H1 (cell line): Measurements from ENCODE around the gene UBE2V1. TPM values are rescaled to one million over a fixed set of nuclear protein-coding genes. Genes with fewer than 3 reads are reported as not detected.
A peak's percentile ranks its signal among the peaks of the same experiment; 100 is the strongest.

Experiments used
- CTCF ChIA-PET: fragments of 300-600 bp; sonication (Branson Sonifier 250); formaldehyde crosslinking; loops from one replicate; lab custom pipeline; 2021; ENCODE audit not compliant: partially characterized antibody; lab: Charles Lee
- POLR2A ChIA-PET: fragments of 300-600 bp; sonication (Branson Sonifier 250); formaldehyde crosslinking; loops from one replicate; lab custom pipeline; 2021; ENCODE audit warnings: inconsistent platforms; ENCODE audit not compliant: partially characterized antibody; lab: Charles Lee
- DNase-seq, 2 experiments: peaks; one replicate each; pipeline versions ENCODE4 v3.0.0 to v3.0.0-alpha.2; 2010 to 2022; ENCODE audit warnings: low spot score in 2 of 2, low read depth in 1 of 2, mixed read lengths in 1 of 2
- FAIRE-seq: peaks from 2 replicates; lab custom pipeline; 2011; peaks lifted over from hg19 to GRCh38; lab: Jason Lieb, UNC
- H2AFZ ChIP-seq: 2 replicates; pipeline ENCODE4 v1.8.1; 2012; ENCODE audit warnings: low read length, inconsistent platforms
- H2AK5ac ChIP-seq: 2 replicates; pipeline ENCODE4 v1.6.1; 2013; ENCODE audit warnings: low read depth, low read length
- H2BK120ac ChIP-seq: replicated peaks from 2 replicates; pipeline ENCODE3; 2013; ENCODE audit warnings: low read depth, low read length, inconsistent platforms
- H2BK12ac ChIP-seq: 2 replicates; pipeline ENCODE4 v1.6.1; 2013; ENCODE audit warnings: low read depth, low read length
- H2BK15ac ChIP-seq: 2 replicates; pipeline ENCODE4 v1.6.1; 2013; ENCODE audit warnings: low read length
- H2BK20ac ChIP-seq: 2 replicates; pipeline ENCODE4 v1.6.1; 2013; ENCODE audit warnings: low read length
- H2BK5ac ChIP-seq: 2 replicates; pipeline ENCODE4 v1.6.1; 2013; ENCODE audit warnings: low read depth, low read length
- H3K14ac ChIP-seq: 2 replicates; pipeline ENCODE4 v1.6.1; 2013; ENCODE audit warnings: inconsistent platforms; ENCODE audit not compliant: insufficient read length
- H3K18ac ChIP-seq: 2 replicates; pipeline ENCODE4 v1.6.1; 2013; ENCODE audit warnings: low read length; ENCODE audit errors: extremely low read depth
- H3K23ac ChIP-seq: 2 replicates; pipeline ENCODE4 v1.6.1; 2013; ENCODE audit warnings: inconsistent platforms; ENCODE audit not compliant: insufficient read length
- H3K23me2 ChIP-seq: 2 replicates; pipeline ENCODE4 v1.6.1; 2013; ENCODE audit warnings: low read depth, low read length
- H3K27ac ChIP-seq: 2 replicates; pipeline ENCODE4 v1.6.1; 2011; ENCODE audit warnings: low read depth, low read length, inconsistent platforms
- H3K27me3 ChIP-seq, 4 experiments: replicated peaks in 1 of 4; 1 replicate in 1 of 4; 2 replicates in 3 of 4; pipeline versions ENCODE4 v1.6.1 to v1.8.1; 2011 to 2013; ENCODE audit warnings: low read length in 3 of 4, mild to moderate bottlenecking in 3 of 4, inconsistent platforms in 2 of 4, mixed read lengths in 2 of 4, moderate library complexity in 1 of 4; ENCODE audit not compliant: control insufficient read depth in 3 of 4, insufficient read depth in 3 of 4; ENCODE audit errors: extremely low read depth in 1 of 4
- H3K36me3 ChIP-seq, 4 experiments: 2 replicates each; pipeline versions ENCODE4 v1.6.1 to v1.8.1; 2011 to 2013; ENCODE audit warnings: mild to moderate bottlenecking in 4 of 4, low read length in 3 of 4, moderate library complexity in 2 of 4, control low read depth in 1 of 4, inconsistent platforms in 1 of 4; ENCODE audit not compliant: insufficient read depth in 4 of 4, control insufficient read depth in 2 of 4
- H3K4ac ChIP-seq: replicated peaks from 2 replicates; pipeline ENCODE3; 2013; ENCODE audit warnings: low read length, low read depth, mixed read lengths, inconsistent platforms; ENCODE audit not compliant: insufficient read length
- H3K4me1 ChIP-seq, 4 experiments: replicated peaks in 1 of 4; 1 replicate in 1 of 4; 2 replicates in 3 of 4; pipeline versions ENCODE4 v1.6.1 to v1.8.1; 2011 to 2013; ENCODE audit warnings: low read length in 3 of 4, inconsistent platforms in 2 of 4, mixed read lengths in 1 of 4; ENCODE audit not compliant: insufficient read depth in 4 of 4, control insufficient read depth in 3 of 4
- H3K4me2 ChIP-seq, 2 experiments: 2 replicates each; pipeline versions ENCODE4 v1.6.1 to v1.8.1; 2011 to 2013; ENCODE audit warnings: low read depth in 2 of 2, low read length in 2 of 2, control low read depth in 1 of 2, inconsistent platforms in 1 of 2, mild to moderate bottlenecking in 1 of 2; ENCODE audit not compliant: insufficient read depth in 1 of 2
- H3K4me3 ChIP-seq, 4 experiments: fragments of 200-600, 300-600 bp in 1 of 4; sonication (generic), shearing (Covaris generic), sonication (Bioruptor Twin) in 1 of 4; 2 replicates each; pipeline versions ENCODE4 v1.5.1 to v1.8.1; 2011 to 2016; ENCODE audit warnings: low read length in 4 of 4, low read depth in 3 of 4, control low read depth in 2 of 4, inconsistent platforms in 2 of 4, mild to moderate bottlenecking in 2 of 4, mixed read lengths in 1 of 4, moderate library complexity in 1 of 4; ENCODE audit not compliant: insufficient read depth in 2 of 4; ENCODE audit errors: extremely low read depth in 1 of 4
- H3K56ac ChIP-seq: replicated peaks from 2 replicates; pipeline ENCODE3; 2013; ENCODE audit warnings: low read depth, mild to moderate bottlenecking, mixed read lengths, low read length, inconsistent platforms; ENCODE audit not compliant: insufficient read length
- H3K79me1 ChIP-seq: 2 replicates; pipeline ENCODE4 v1.6.1; 2013; ENCODE audit warnings: low read depth, low read length, control low read depth
- H3K79me2 ChIP-seq, 2 experiments: 2 replicates each; pipeline versions ENCODE4 v1.6.1 to v1.8.1; 2012 to 2013; ENCODE audit warnings: low read length in 2 of 2, mild to moderate bottlenecking in 2 of 2, inconsistent platforms in 1 of 2; ENCODE audit not compliant: insufficient read depth in 2 of 2, control insufficient read depth in 1 of 2
- H3K9ac ChIP-seq, 4 experiments: replicated peaks in 1 of 4; 1 replicate in 1 of 4; 2 replicates in 3 of 4; pipeline versions ENCODE4 v1.6.1 to v1.8.1; 2011 to 2013; ENCODE audit warnings: low read depth in 3 of 4, low read length in 3 of 4, control low read depth in 2 of 4, mild to moderate bottlenecking in 2 of 4, moderate library complexity in 2 of 4, inconsistent platforms in 1 of 4; ENCODE audit errors: extremely low read depth in 1 of 4
- H3K9me3 ChIP-seq, 2 experiments: 2 replicates each; pipeline versions ENCODE4 v1.6.1 to v1.8.1; 2012 to 2013; ENCODE audit warnings: mild to moderate bottlenecking in 2 of 2, moderate library complexity in 2 of 2, control low read depth in 1 of 2, inconsistent platforms in 1 of 2, low read depth in 1 of 2, low read length in 1 of 2, mixed read lengths in 1 of 2; ENCODE audit not compliant: insufficient read depth in 2 of 2
- H4K20me1 ChIP-seq, 2 experiments: replicated peaks in 1 of 2; 2 replicates each; pipeline versions ENCODE3 to v1.8.1; 2011 to 2013; ENCODE audit warnings: inconsistent platforms in 2 of 2, low read length in 2 of 2, mild to moderate bottlenecking in 1 of 2; ENCODE audit not compliant: insufficient read depth in 2 of 2, control insufficient read depth in 1 of 2
- H4K5ac ChIP-seq: 2 replicates; pipeline ENCODE4 v1.6.1; 2013; ENCODE audit warnings: low read length, low read depth, mixed read lengths, inconsistent platforms; ENCODE audit not compliant: insufficient read length
- H4K8ac ChIP-seq: 2 replicates; pipeline ENCODE4 v1.8.0; 2013; ENCODE audit warnings: mild to moderate bottlenecking, moderate library complexity, low read length, inconsistent platforms; ENCODE audit not compliant: insufficient read depth; ENCODE audit errors: extremely low read depth
- H4K91ac ChIP-seq: replicated peaks from 2 replicates; pipeline ENCODE3; 2013; ENCODE audit warnings: low read length, mixed read lengths, inconsistent platforms; ENCODE audit not compliant: insufficient read length
- CTCF ChIP-seq, 3 experiments: IDR thresholded peaks; 1 replicate in 2 of 3; 2 replicates in 1 of 3; pipeline versions ENCODE4 v1.5.1 to v1.6.1; 2011; ENCODE audit warnings: low read length in 3 of 3, mild to moderate bottlenecking in 3 of 3, inconsistent platforms in 2 of 3, low read depth in 1 of 3, moderate library complexity in 1 of 3; ENCODE audit not compliant: insufficient read depth in 1 of 3; ENCODE audit errors: control extremely low read depth in 1 of 3
- KDM5A ChIP-seq: fragments of 200-600 bp; IDR thresholded peaks from 2 replicates; pipeline ENCODE4 v1.7.1; 2012; ENCODE audit warnings: mild to moderate bottlenecking, low read length, inconsistent platforms, mixed read lengths
- TEAD4 ChIP-seq: IDR thresholded peaks from 2 replicates; pipeline ENCODE4 v1.6.1; 2012; ENCODE audit warnings: low read depth, low read length, inconsistent platforms, mixed read lengths
- WGBS, 2 experiments: shearing (Covaris generic) in 1 of 2; methylation state at CpG; one replicate each; pipeline versions ENCODE4 v1.1.6 to v1.1.7; 2013 to 2015; ENCODE audit warnings: low lambda C conversion rate in 2 of 2, mixed read lengths in 2 of 2, inconsistent platforms in 1 of 2, low coverage in 1 of 2, missing lambda C conversion rate in 1 of 2; ENCODE audit not compliant: insufficient replicate concordance in 2 of 2, insufficient coverage in 1 of 2, insufficient read length in 1 of 2; ENCODE audit errors: extremely low coverage in 1 of 2, missing lambda C conversion rate in 1 of 2; 5-methylcytosine and 5-hydroxymethylcytosine counted together
- polyA plus RNA-seq, 7 experiments: library from polyadenylated mRNA; depleted of rRNA in 3 of 7; stranded (reverse) in 5 of 7; unstranded in 2 of 7; fragments of >200 nt in 5 of 7; fragments of 200-250 nt in 2 of 7; gene quantifications; 1 replicate in 5 of 7; 2 replicates in 1 of 7; 4 replicates in 1 of 7; pipeline versions ENCODE4 v1.2.1 to v1.2.3, GENCODE V29; 2011 to 2013; ENCODE audit warnings: missing spikeins in 2 of 7, mixed read lengths in 2 of 7
- total RNA-seq: library from RNA; stranded (reverse); fragmentation: NEBNext Ultra II Directional; extraction: Animal tissue kit (Norgen Biotek cat#: 25700); gene quantifications from 2 replicates; pipeline ENCODE4 v1.2.1, GENCODE V29; 2021

Gene UBE2V1
- total and polyA plus RNA-seq, 2 of the 8 experiments (the other 6 are each of a cell fraction or from before 2014, with no cell fraction given) = 141 to 184 TPM

GRCh38 chr20:50153153-50153499 is 40.2 kb upstream of the UBE2V1 start:
- Histone ChIP-seq H3K9ac (peak overlapping the region; percentile 53 to 84 (median 72)), H4K20me1 (peaks cover 4 to 17% of the 10 kb centered on the region in 2 experiments), H2AFZ (no peak overlapping the region; the same call in 1 of the 2 replicates), H3K23me2 (peaks cover 11% of the 10 kb centered on the region; the same call in 1 of the 2 replicates), H3K4me1 (peaks cover 9 to 27% (median 16%) of the 10 kb centered on the region in 4 experiments), H3K4me3 (peak overlapping the region; percentile 61 to 98 (median 86)), H2BK5ac (no peak overlapping the region), H4K91ac (peak overlapping the region; percentile 26), H4K5ac (peak overlapping the region; percentile 76), H3K4ac (no peak overlapping the region), H3K79me1 (peaks cover 18% of the 10 kb centered on the region), H3K9me3 (no peaks in the 10 kb centered on the region), H2BK20ac (no peak overlapping the region), H3K27me3 (peaks cover 0 to 3% (median under 1%) of the 10 kb centered on the region in 4 experiments; a peak in 2 of 7 replicates), H3K14ac (no peak overlapping the region), H3K27ac (no peak overlapping the region; the same call in 1 of the 2 replicates), H3K56ac (peak overlapping the region; percentile 66), H3K4me2 (peak overlapping the region; percentile 86 to 98), H3K18ac (peak overlapping the region; percentile 71), H2BK15ac (no peak overlapping the region), H3K79me2 (peaks cover 0 to 44% of the 10 kb centered on the region in 2 experiments; a peak in 2 of 4 replicates), H2AK5ac (no peak overlapping the region), H3K36me3 (peaks cover 0 to 6% (median 0%) of the 10 kb centered on the region in 4 experiments; a peak in 2 of 8 replicates), H2BK120ac (no peak overlapping the region), H4K8ac (peak overlapping the region; percentile 73; the same call in 1 of the 2 replicates), H3K23ac (no peak overlapping the region), H2BK12ac (no peak overlapping the region)
- FAIRE-seq (no peak), DNase-seq (no peak)
- CTCF ChIA-PET = interaction anchor here (0.7 to 8.5 kb wide), 25 partner anchors 10 to 310 kb away, joined by 3 to 141 read pairs (median 6); no protein-coding TSS in a partner anchor
- TF ChIP-seq CTCF (IDR thresholded peaks at IDR 0.05; ENCODE audit: control extremely low read depth in 1 of 3, insufficient read depth in 1 of 3, low read depth in 1 of 3, low read length in 3 of 3) (0 out of 4 replicates have a peak, but pooled peaks of 1 of the 3 experiments have one; percentile 14), KDM5A (no peak), TEAD4 (no peak)
- WGBS, 2 experiments = 4% methylated on average over 18 of the region's 18 CpGs; no CpG with 5 or more reads in 1 of the 2 experiments
- POLR2A ChIA-PET = interaction anchor here (0.6 to 4.1 kb wide), 16 partner anchors 9 to 1092 kb away, joined by 3 to 40 read pairs (median 4); partner anchors contain the start of genes CEBPB and UBE2V1
